ENCODE measurements around the gene SLC30A7.

Gene SLC30A7

DNA sequence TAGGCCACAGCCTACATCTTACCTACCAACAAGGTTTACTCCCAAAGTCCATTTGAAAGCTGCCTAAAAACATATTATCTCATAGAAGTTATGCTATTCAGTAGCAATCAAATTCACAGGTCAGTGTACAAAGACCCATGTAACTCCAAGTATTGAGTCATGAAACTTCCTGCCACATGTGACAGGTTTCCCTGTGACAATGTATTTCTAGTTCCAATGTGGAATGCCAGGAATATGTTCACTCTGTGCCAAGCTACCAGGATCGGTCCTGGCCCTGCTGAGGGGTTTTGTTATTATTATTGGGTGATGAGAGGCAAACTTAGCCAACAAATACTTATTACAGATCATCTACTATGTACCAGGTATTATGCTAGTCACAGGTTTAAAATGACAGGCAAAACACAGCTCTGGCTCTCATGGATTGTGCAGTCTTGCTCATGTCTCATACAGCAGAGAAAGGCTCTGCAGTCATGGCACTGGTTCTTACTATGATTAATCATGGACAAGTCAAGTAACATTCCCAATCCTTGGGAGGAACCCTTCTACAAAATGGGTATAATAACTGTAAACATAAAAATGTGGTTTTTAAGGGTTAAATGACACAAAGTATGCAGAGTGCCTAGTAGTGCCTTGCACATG lies 107.2 kb downstream of the SLC30A7 start:
- no peak overlapping the region for H3K9ac ChIP-seq (ENCODE audit: low read length)
- H3K36me3 ChIP-seq (replicated peaks; ENCODE audit: insufficient read depth, low read length) = no peaks in the 10 kb centered on the region
- H3K27me3 ChIP-seq (replicated peaks; ENCODE audit: insufficient read depth, low read length) = no peaks in the 10 kb centered on the region
- H3K4me3 ChIP-seq (ENCODE audit: low read length) = no peak overlapping the region
- H4K20me1 ChIP-seq (ENCODE audit: insufficient read depth, low read length) = no peaks in the 10 kb centered on the region
- no peak for DNase-seq
- no peak overlapping the region for H3K4me2 ChIP-seq (ENCODE audit: low read depth, low read length)
- no peaks in the 10 kb centered on the region for H3K79me2 ChIP-seq (ENCODE audit: low read length)
- no peaks in the 10 kb centered on the region for H3F3A ChIP-seq (ENCODE audit: insufficient read depth, low read length)
- H2AFZ ChIP-seq (ENCODE audit: low read length) = no peak overlapping the region
- no peaks in the 10 kb centered on the region for H3K9me2 ChIP-seq (replicated peaks; ENCODE audit: insufficient read depth, low read length)
- H3K27ac ChIP-seq (ENCODE audit: low read length) = no peak overlapping the region
- H3K9me3 ChIP-seq (replicated peaks; ENCODE audit: insufficient read depth, low read length) = no peaks in the 10 kb centered on the region
- TF ChIP-seq EZH2 (optimal IDR thresholded peaks at IDR 0.05; ENCODE audit: low read depth, low read length) = no peak
- TF ChIP-seq CTCF (IDR thresholded peaks at IDR 0.05; ENCODE audit: low read length) = no peak
- TF ChIP-seq EZH2phosphoT487 (IDR thresholded peaks at IDR 0.05; ENCODE audit: low read length) = no peak
- H3K4me1 ChIP-seq (ENCODE audit: low read length) = no peaks in the 10 kb centered on the region

DNA sequence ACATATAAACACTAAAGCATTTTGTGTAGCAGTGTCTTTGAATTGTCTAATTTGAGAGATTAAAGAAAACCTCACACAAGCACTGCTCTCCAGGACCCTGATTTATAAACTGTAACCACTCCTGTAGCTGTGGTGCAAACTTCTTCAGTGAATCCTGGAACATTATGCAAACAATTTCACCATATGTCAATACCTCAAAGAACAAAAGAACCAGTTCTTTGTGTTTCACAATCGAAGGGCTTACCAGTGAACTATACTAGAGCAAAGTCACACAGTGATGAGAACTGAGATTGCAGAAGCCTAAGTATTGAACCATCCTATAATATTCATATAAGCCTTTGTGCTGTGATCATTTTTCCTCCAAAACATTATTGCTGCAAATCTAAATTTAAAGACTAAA lies 108.2 kb downstream of the SLC30A7 start:
- H3K4me3 ChIP-seq (ENCODE audit: low read length) = no peak overlapping the region
- H3K36me3 ChIP-seq (replicated peaks; ENCODE audit: insufficient read depth, low read length) = no peaks in the 10 kb centered on the region
- no peaks in the 10 kb centered on the region for H3K9me2 ChIP-seq (replicated peaks; ENCODE audit: insufficient read depth, low read length)
- no peak overlapping the region for H3K9ac ChIP-seq (ENCODE audit: low read length)
- H3F3A ChIP-seq (ENCODE audit: insufficient read depth, low read length) = no peaks in the 10 kb centered on the region
- no peak overlapping the region for H3K4me2 ChIP-seq (ENCODE audit: low read depth, low read length)
- H3K4me1 ChIP-seq (ENCODE audit: low read length) = no peaks in the 10 kb centered on the region
- no peak for DNase-seq
- H3K27ac ChIP-seq (ENCODE audit: low read length) = no peak overlapping the region
- no peaks in the 10 kb centered on the region for H3K27me3 ChIP-seq (replicated peaks; ENCODE audit: insufficient read depth, low read length)
- no peaks in the 10 kb centered on the region for H3K9me3 ChIP-seq (replicated peaks; ENCODE audit: insufficient read depth, low read length)
- TF ChIP-seq EZH2 (optimal IDR thresholded peaks at IDR 0.05; ENCODE audit: low read depth, low read length) = no peak
- no peak for TF ChIP-seq EZH2phosphoT487 (IDR thresholded peaks at IDR 0.05; ENCODE audit: low read length)
- TF ChIP-seq CTCF (IDR thresholded peaks at IDR 0.05; ENCODE audit: low read length) = no peak
- no peak overlapping the region for H2AFZ ChIP-seq (ENCODE audit: low read length)
- no peaks in the 10 kb centered on the region for H3K79me2 ChIP-seq (ENCODE audit: low read length)
- no peaks in the 10 kb centered on the region for H4K20me1 ChIP-seq (ENCODE audit: insufficient read depth, low read length)

- Histone ChIP-seq H4K20me1 (ENCODE audit: insufficient read depth, low read length) (no peaks in the 10 kb centered on the region), H3K9me3 (replicated peaks; ENCODE audit: insufficient read depth, low read length) (no peaks in the 10 kb centered on the region), H3K9ac (ENCODE audit: low read length) (no peak overlapping the region), H3K4me3 (ENCODE audit: low read length) (no peak overlapping the region), H3K36me3 (replicated peaks; ENCODE audit: insufficient read depth, low read length) (no peaks in the 10 kb centered on the region), H3K4me2 (ENCODE audit: low read depth, low read length) (no peak overlapping the region), H2AFZ (ENCODE audit: low read length) (no peak overlapping the region), H3F3A (ENCODE audit: insufficient read depth, low read length) (no peaks in the 10 kb centered on the region), H3K27me3 (replicated peaks; ENCODE audit: insufficient read depth, low read length) (no peaks in the 10 kb centered on the region), H3K79me2 (ENCODE audit: low read length) (no peaks in the 10 kb centered on the region), H3K9me2 (replicated peaks; ENCODE audit: insufficient read depth, low read length) (no peaks in the 10 kb centered on the region), H3K4me1 (ENCODE audit: low read length) (no peaks in the 10 kb centered on the region), H3K27ac (ENCODE audit: low read length) (no peak overlapping the region)
- TF ChIP-seq EZH2 (optimal IDR thresholded peaks at IDR 0.05; ENCODE audit: low read depth, low read length) = no peak
- TF ChIP-seq EZH2phosphoT487 (IDR thresholded peaks at IDR 0.05; ENCODE audit: low read length) = no peak
- no peak for TF ChIP-seq CTCF (IDR thresholded peaks at IDR 0.05; ENCODE audit: low read length)
- DNase-seq = no peak
These were observed 108.8 kb downstream of the SLC30A7 start for GRCh38 chr1:101004670-101005069.

Data from MM.1S (cell line).